Esophagus squamous epithelium (tissue), 4 donors: ENCODE measurements around the gene DYNC1I2.

Experiments
- CTCF ChIP-seq, 6 experiments: fragments of 450-650 bp in 4 of 6; fragments of 200-600 bp in 2 of 6; sonication (generic) in 2 of 6; IDR thresholded peaks; one replicate each; pipeline ENCODE4 v1.5.1; 2016 to 2019; ENCODE audit warnings: antibody characterized with exemption in 6 of 6, mild to moderate bottlenecking in 4 of 6, moderate library complexity in 4 of 6
- POLR2A ChIP-seq, 4 donors: fragments of 450-650 bp; IDR thresholded peaks; one replicate each; pipeline ENCODE4 v1.6.1; 2017; ENCODE audit warnings: antibody characterized with exemption in 4 of 4, mild to moderate bottlenecking in 4 of 4, moderate library complexity in 3 of 4

GRCh38 chr2:171670655-171671054 lies 16.6 kb upstream of the DYNC1I2 start:
- TF ChIP-seq POLR2A (IDR thresholded peaks at IDR 0.05) (no peak), CTCF (IDR thresholded peaks at IDR 0.05) (no peak)
